Osteocyte (in vitro differentiated cells): ENCODE data around the gene DENND6B. TPM values are rescaled to one million over a fixed set of nuclear protein-coding genes. Genes with fewer than 3 reads are reported as not detected.

ENCODE experiments used
- DNase-seq: peaks from one replicate; pipeline ENCODE4 v3.0.0; 2021; ENCODE audit warnings: mixed read lengths; ENCODE audit not compliant: unreplicated experiment; ENCODE audit errors: extremely low spot score
- H3K27ac Mint-ChIP-seq: one replicate; pipeline ENCODE4 v1.8.0; 2021; ENCODE audit warnings: mild to moderate bottlenecking, mixed read lengths; ENCODE audit not compliant: unreplicated experiment
- H3K27me3 Mint-ChIP-seq: one replicate; pipeline ENCODE4 v1.8.0; 2021; ENCODE audit warnings: mixed read lengths; ENCODE audit not compliant: unreplicated experiment
- H3K36me3 Mint-ChIP-seq: one replicate; pipeline ENCODE4 v1.8.0; 2021; ENCODE audit warnings: mixed read lengths; ENCODE audit not compliant: unreplicated experiment
- H3K4me1 Mint-ChIP-seq: one replicate; pipeline ENCODE4 v1.8.0; 2021; ENCODE audit warnings: mixed read lengths; ENCODE audit not compliant: unreplicated experiment
- H3K4me3 Mint-ChIP-seq: one replicate; pipeline ENCODE4 v1.8.0; 2021; ENCODE audit warnings: mild to moderate bottlenecking, moderate library complexity, mixed read lengths; ENCODE audit not compliant: unreplicated experiment
- H3K9me3 Mint-ChIP-seq: one replicate; pipeline ENCODE4 v1.8.0; 2021; ENCODE audit warnings: mixed read lengths; ENCODE audit not compliant: unreplicated experiment
- CTCF ChIP-seq: fragments of 200-600 bp; sonication (generic); IDR thresholded peaks from 2 replicates; pipeline ENCODE4 v1.5.0; 2021; ENCODE audit warnings: antibody characterized with exemption, mild to moderate bottlenecking, moderate library complexity
- total RNA-seq: library from RNA; stranded (reverse); gene quantifications from 2 replicates; pipeline ENCODE4 v1.2.1, GENCODE V29; 2021

DENND6B gene
- total RNA-seq, 1 donor from 2014 or later = 10.8 TPM

GRCh38 chr22:50311606-50312351 lies 15.0 kb downstream of the DENND6B start:
- Mint-ChIP-seq H3K27ac (no peak overlapping the region), H3K4me1 (peaks cover 16% of the 10 kb centered on the region), H3K36me3 (no peaks in the 10 kb centered on the region), H3K27me3 (no peaks in the 10 kb centered on the region), H3K9me3 (no peaks in the 10 kb centered on the region), H3K4me3 (no peak overlapping the region)
- TF ChIP-seq CTCF = no peak
- no peak for DNase-seq

GRCh38 chr22:50310949-50311444 lies 15.8 kb downstream of the DENND6B start:
- TF ChIP-seq CTCF = no peak
- no peak overlapping the region for H3K27ac Mint-ChIP-seq
- no peak overlapping the region for H3K4me3 Mint-ChIP-seq
- no peaks in the 10 kb centered on the region for H3K9me3 Mint-ChIP-seq
- no peaks in the 10 kb centered on the region for H3K27me3 Mint-ChIP-seq
- no peaks in the 10 kb centered on the region for H3K36me3 Mint-ChIP-seq
- no peak for DNase-seq
- H3K4me1 Mint-ChIP-seq = peaks cover 19% of the 10 kb centered on the region

- DNase-seq = no peak
- Mint-ChIP-seq H3K27me3 (no peaks in the 10 kb centered on the region), H3K4me3 (no peak overlapping the region), H3K4me1 (peaks cover 26% of the 10 kb centered on the region), H3K27ac (peak overlapping the region; percentile 52), H3K36me3 (no peaks in the 10 kb centered on the region), H3K9me3 (no peaks in the 10 kb centered on the region)
- TF ChIP-seq CTCF = no peak
Observed at GRCh38 chr22:50310031-50310722, 16.6 kb downstream of the DENND6B start.

GRCh38 chr22:50309601-50309991 lies 17.2 kb downstream of the DENND6B start:
- DNase-seq = no peak
- no peaks in the 10 kb centered on the region for H3K36me3 Mint-ChIP-seq
- H3K4me1 Mint-ChIP-seq = peaks cover 31% of the 10 kb centered on the region
- H3K4me3 Mint-ChIP-seq = no peak overlapping the region
- peak overlapping the region; percentile 90 for H3K27ac Mint-ChIP-seq
- no peaks in the 10 kb centered on the region for H3K9me3 Mint-ChIP-seq
- TF ChIP-seq CTCF = no peak
- H3K27me3 Mint-ChIP-seq = no peaks in the 10 kb centered on the region

GRCh38 chr22:50308986-50309600 lies 17.7 kb downstream of the DENND6B start:
- Mint-ChIP-seq H3K27ac (peak overlapping the region; percentile 90), H3K4me1 (peaks cover 36% of the 10 kb centered on the region), H3K27me3 (no peaks in the 10 kb centered on the region), H3K9me3 (no peaks in the 10 kb centered on the region), H3K4me3 (peak overlapping the region; percentile 61), H3K36me3 (no peaks in the 10 kb centered on the region)
- TF ChIP-seq CTCF = no peak
- DNase-seq = no peak
